ENCODE measurements around the gene RBMS3.

Gene RBMS3

GRCh38 chr3:29481249-29481648 lies 200.4 kb downstream of the RBMS3 start:
- DNase-seq, result no peak
- H3K9me3 ChIP-seq (ENCODE audit: control extremely low read depth in 1 of 5, control insufficient read depth in 4 of 5, insufficient read depth in 2 of 5, low read depth in 1 of 5, low read length in 4 of 5), result no peaks in the 10 kb centered on the region
- no peaks in the 10 kb centered on the region for H3K27me3 ChIP-seq (replicated peaks in 2 of 5; ENCODE audit: control insufficient read depth in 4 of 5, insufficient read depth in 5 of 5, low read length in 4 of 5)
- ChIA-PET CTCF (no interaction called here), POLR2A (no interaction called here)
- H3K4me1 ChIP-seq (ENCODE audit: control extremely low read depth in 1 of 4, control insufficient read depth in 4 of 4, insufficient read depth in 4 of 4, low read length in 3 of 4), result no peaks in the 10 kb centered on the region
- WGBS (ENCODE audit: insufficient coverage), result 100% methylated on average over 1 of the region's 1 CpG
- no peaks in the 10 kb centered on the region for H3K36me3 ChIP-seq (ENCODE audit: control insufficient read depth in 4 of 4, insufficient read depth in 4 of 4, low read length in 3 of 4)
- H3K27ac ChIP-seq (ENCODE audit: insufficient read depth in 1 of 2, low read depth in 1 of 2, low read length in 2 of 2, poor library complexity in 1 of 2, severe bottlenecking in 2 of 2), result no peak overlapping the region
- no peak overlapping the region for H3K4me3 ChIP-seq (ENCODE audit: control insufficient read depth in 1 of 7, extremely low read depth in 1 of 7, insufficient read depth in 4 of 7, low read depth in 2 of 7, low read length in 6 of 7)

GRCh38 chr3:29481969-29482767 lies 201.3 kb downstream of the RBMS3 start:
- Histone ChIP-seq H3K27me3 (replicated peaks in 2 of 5; ENCODE audit: control insufficient read depth in 4 of 5, insufficient read depth in 5 of 5, low read length in 4 of 5) (no peaks in the 10 kb centered on the region), H3K4me1 (ENCODE audit: control extremely low read depth in 1 of 4, control insufficient read depth in 4 of 4, insufficient read depth in 4 of 4, low read length in 3 of 4) (no peaks in the 10 kb centered on the region), H3K27ac (ENCODE audit: insufficient read depth in 1 of 2, low read depth in 1 of 2, low read length in 2 of 2, poor library complexity in 1 of 2, severe bottlenecking in 2 of 2) (no peak overlapping the region), H3K9me3 (ENCODE audit: control extremely low read depth in 1 of 5, control insufficient read depth in 4 of 5, insufficient read depth in 2 of 5, low read depth in 1 of 5, low read length in 4 of 5) (no peaks in the 10 kb centered on the region), H3K4me3 (ENCODE audit: control insufficient read depth in 1 of 7, extremely low read depth in 1 of 7, insufficient read depth in 4 of 7, low read depth in 2 of 7, low read length in 6 of 7) (no peak overlapping the region), H3K36me3 (ENCODE audit: control insufficient read depth in 4 of 4, insufficient read depth in 4 of 4, low read length in 3 of 4) (no peaks in the 10 kb centered on the region)
- 81% methylated on average over 2 of the region's 3 CpGs for WGBS (ENCODE audit: insufficient coverage)
- ChIA-PET CTCF (no interaction called here), POLR2A (no interaction called here)
- no peak for DNase-seq

- no CpG with 5 or more reads among the region's 2 CpGs for WGBS (ENCODE audit: insufficient coverage)
- POLR2A ChIA-PET, result no interaction called here
These were observed 203.8 kb downstream of the RBMS3 start for GRCh38 chr3:29484633-29485032.

GRCh38 chr3:29486096-29486495 lies 205.2 kb downstream of the RBMS3 start:
- Histone ChIP-seq H3K27me3 (replicated peaks in 2 of 5; ENCODE audit: control insufficient read depth in 4 of 5, insufficient read depth in 5 of 5, low read length in 4 of 5) (no peaks in the 10 kb centered on the region), H3K36me3 (ENCODE audit: control insufficient read depth in 4 of 4, insufficient read depth in 4 of 4, low read length in 3 of 4) (no peaks in the 10 kb centered on the region), H3K4me3 (ENCODE audit: control insufficient read depth in 1 of 7, extremely low read depth in 1 of 7, insufficient read depth in 4 of 7, low read depth in 2 of 7, low read length in 6 of 7) (no peak overlapping the region), H3K4me1 (ENCODE audit: control extremely low read depth in 1 of 4, control insufficient read depth in 4 of 4, insufficient read depth in 4 of 4, low read length in 3 of 4) (no peaks in the 10 kb centered on the region), H3K27ac (ENCODE audit: insufficient read depth in 1 of 2, low read depth in 1 of 2, low read length in 2 of 2, poor library complexity in 1 of 2, severe bottlenecking in 2 of 2) (no peak overlapping the region), H3K9me3 (ENCODE audit: control extremely low read depth in 1 of 5, control insufficient read depth in 4 of 5, insufficient read depth in 2 of 5, low read depth in 1 of 5, low read length in 4 of 5) (no peaks in the 10 kb centered on the region)
- ChIA-PET CTCF (no interaction called here), POLR2A (no interaction called here)
- no peak for DNase-seq
- WGBS (ENCODE audit: insufficient coverage), result 100% methylated on average over 2 of the region's 5 CpGs

More at GRCh38 chr3:29484633-29485032, 203.8 kb downstream of the RBMS3 start:
- Histone ChIP-seq H3K4me1 (ENCODE audit: control extremely low read depth in 1 of 4, control insufficient read depth in 4 of 4, insufficient read depth in 4 of 4, low read length in 3 of 4) (no peaks in the 10 kb centered on the region), H3K9me3 (ENCODE audit: control extremely low read depth in 1 of 5, control insufficient read depth in 4 of 5, insufficient read depth in 2 of 5, low read depth in 1 of 5, low read length in 4 of 5) (no peaks in the 10 kb centered on the region), H3K27ac (ENCODE audit: insufficient read depth in 1 of 2, low read depth in 1 of 2, low read length in 2 of 2, poor library complexity in 1 of 2, severe bottlenecking in 2 of 2) (no peak overlapping the region), H3K36me3 (ENCODE audit: control insufficient read depth in 4 of 4, insufficient read depth in 4 of 4, low read length in 3 of 4) (no peaks in the 10 kb centered on the region), H3K4me3 (ENCODE audit: control insufficient read depth in 1 of 7, extremely low read depth in 1 of 7, insufficient read depth in 4 of 7, low read depth in 2 of 7, low read length in 6 of 7) (no peak overlapping the region), H3K27me3 (replicated peaks in 2 of 5; ENCODE audit: control insufficient read depth in 4 of 5, insufficient read depth in 5 of 5, low read length in 4 of 5) (no peaks in the 10 kb centered on the region)
- DNase-seq, result no peak
- CTCF ChIA-PET, result no interaction called here

GRCh38 chr3:29486917-29487316 lies 206.0 kb downstream of the RBMS3 start:
- ChIA-PET POLR2A (interaction anchor here (1.1 kb wide), 1 partner anchor 12 kb away, joined by 4 read pairs; no protein-coding TSS in a partner anchor), CTCF (interaction anchor here (0.9 kb wide), 1 partner anchor 9 kb away, joined by 3 read pairs; no protein-coding TSS in a partner anchor)
- H3K4me1 ChIP-seq (ENCODE audit: control extremely low read depth in 1 of 4, control insufficient read depth in 4 of 4, insufficient read depth in 4 of 4, low read length in 3 of 4), result no peaks in the 10 kb centered on the region
- H3K4me3 ChIP-seq (ENCODE audit: control insufficient read depth in 1 of 7, extremely low read depth in 1 of 7, insufficient read depth in 4 of 7, low read depth in 2 of 7, low read length in 6 of 7), result no peak overlapping the region
- DNase-seq, result no peak
- no peak overlapping the region for H3K27ac ChIP-seq (ENCODE audit: insufficient read depth in 1 of 2, low read depth in 1 of 2, low read length in 2 of 2, poor library complexity in 1 of 2, severe bottlenecking in 2 of 2)
- H3K9me3 ChIP-seq (ENCODE audit: control extremely low read depth in 1 of 5, control insufficient read depth in 4 of 5, insufficient read depth in 2 of 5, low read depth in 1 of 5, low read length in 4 of 5), result no peaks in the 10 kb centered on the region
- WGBS (ENCODE audit: insufficient coverage), result 100% methylated on average over 1 of the region's 2 CpGs
- no peaks in the 10 kb centered on the region for H3K36me3 ChIP-seq (ENCODE audit: control insufficient read depth in 4 of 4, insufficient read depth in 4 of 4, low read length in 3 of 4)
- no peaks in the 10 kb centered on the region for H3K27me3 ChIP-seq (replicated peaks in 2 of 5; ENCODE audit: control insufficient read depth in 4 of 5, insufficient read depth in 5 of 5, low read length in 4 of 5)

GRCh38 chr3:29488922-29489321 lies 208.1 kb downstream of the RBMS3 start:
- 100% methylated on average over 1 of the region's 1 CpG for WGBS (ENCODE audit: insufficient coverage)
- Histone ChIP-seq H3K4me3 (ENCODE audit: control insufficient read depth in 1 of 7, extremely low read depth in 1 of 7, insufficient read depth in 4 of 7, low read depth in 2 of 7, low read length in 6 of 7) (no peak overlapping the region), H3K4me1 (ENCODE audit: control extremely low read depth in 1 of 4, control insufficient read depth in 4 of 4, insufficient read depth in 4 of 4, low read length in 3 of 4) (no peaks in the 10 kb centered on the region), H3K9me3 (ENCODE audit: control extremely low read depth in 1 of 5, control insufficient read depth in 4 of 5, insufficient read depth in 2 of 5, low read depth in 1 of 5, low read length in 4 of 5) (no peaks in the 10 kb centered on the region), H3K27me3 (replicated peaks in 2 of 5; ENCODE audit: control insufficient read depth in 4 of 5, insufficient read depth in 5 of 5, low read length in 4 of 5) (no peaks in the 10 kb centered on the region), H3K36me3 (ENCODE audit: control insufficient read depth in 4 of 4, insufficient read depth in 4 of 4, low read length in 3 of 4) (no peaks in the 10 kb centered on the region), H3K27ac (ENCODE audit: insufficient read depth in 1 of 2, low read depth in 1 of 2, low read length in 2 of 2, poor library complexity in 1 of 2, severe bottlenecking in 2 of 2) (no peak overlapping the region)
- no peak for DNase-seq
- CTCF ChIA-PET, result no interaction called here
- POLR2A ChIA-PET, result no interaction called here

- Histone ChIP-seq H3K36me3 (ENCODE audit: control insufficient read depth in 4 of 4, insufficient read depth in 4 of 4, low read length in 3 of 4) (no peaks in the 10 kb centered on the region), H3K27me3 (replicated peaks in 2 of 5; ENCODE audit: control insufficient read depth in 4 of 5, insufficient read depth in 5 of 5, low read length in 4 of 5) (no peaks in the 10 kb centered on the region), H3K4me1 (ENCODE audit: control extremely low read depth in 1 of 4, control insufficient read depth in 4 of 4, insufficient read depth in 4 of 4, low read length in 3 of 4) (no peaks in the 10 kb centered on the region), H3K27ac (ENCODE audit: insufficient read depth in 1 of 2, low read depth in 1 of 2, low read length in 2 of 2, poor library complexity in 1 of 2, severe bottlenecking in 2 of 2) (no peak overlapping the region), H3K9me3 (ENCODE audit: control extremely low read depth in 1 of 5, control insufficient read depth in 4 of 5, insufficient read depth in 2 of 5, low read depth in 1 of 5, low read length in 4 of 5) (no peaks in the 10 kb centered on the region), H3K4me3 (ENCODE audit: control insufficient read depth in 1 of 7, extremely low read depth in 1 of 7, insufficient read depth in 4 of 7, low read depth in 2 of 7, low read length in 6 of 7) (no peak overlapping the region)
- ChIA-PET CTCF (no interaction called here), POLR2A (no interaction called here)
- DNase-seq, result no peak
- WGBS (ENCODE audit: insufficient coverage), result 100% methylated on average over 2 of the region's 3 CpGs
These were observed 212.2 kb downstream of the RBMS3 start for GRCh38 chr3:29493109-29493508.
